ENCODE results near the gene GLI3.

Gene GLI3

DNA sequence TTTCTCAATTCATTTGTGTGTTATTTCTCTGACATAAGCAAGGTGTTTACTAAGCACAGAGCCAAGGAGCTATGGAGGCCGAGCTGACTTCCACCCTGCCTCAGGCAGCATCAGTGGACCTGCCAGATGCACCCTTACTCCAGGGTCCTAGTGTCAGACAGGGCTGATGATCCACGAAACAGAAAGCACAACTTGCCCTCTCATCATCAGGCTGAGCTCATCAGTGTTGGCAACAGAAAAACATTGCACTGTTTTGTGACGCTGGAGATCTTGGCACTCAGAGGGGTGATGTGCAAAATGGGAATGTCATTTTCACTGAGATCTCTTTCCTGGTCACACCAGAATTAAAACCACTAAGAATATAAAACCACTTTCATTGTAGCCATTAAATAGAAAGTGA lies 201.8 kb downstream of the GLI3 start:
- no peak for DNase-seq (ENCODE audit: low read depth in 3 of 3)

DNA sequence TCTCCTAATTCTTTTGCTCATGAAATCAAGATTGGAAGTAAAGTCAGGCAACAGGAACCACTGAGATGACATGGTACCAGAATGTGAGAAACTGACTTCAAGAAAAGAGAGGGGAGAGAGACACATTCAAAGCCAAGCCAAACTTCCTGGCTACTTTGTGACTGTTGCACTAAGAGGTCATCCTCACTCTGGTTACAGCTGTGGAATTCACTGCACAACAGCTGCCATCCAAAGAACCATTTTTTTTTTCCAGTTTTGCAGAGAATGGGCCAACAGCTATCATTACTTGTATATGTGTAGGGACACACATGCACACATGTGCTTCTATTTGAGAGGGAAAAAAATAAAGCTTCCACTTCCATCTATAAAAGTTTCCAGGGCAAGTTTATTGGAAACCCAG lies 203.5 kb downstream of the GLI3 start:
- DNase-seq (ENCODE audit: low read depth in 3 of 3) = no peak

DNA sequence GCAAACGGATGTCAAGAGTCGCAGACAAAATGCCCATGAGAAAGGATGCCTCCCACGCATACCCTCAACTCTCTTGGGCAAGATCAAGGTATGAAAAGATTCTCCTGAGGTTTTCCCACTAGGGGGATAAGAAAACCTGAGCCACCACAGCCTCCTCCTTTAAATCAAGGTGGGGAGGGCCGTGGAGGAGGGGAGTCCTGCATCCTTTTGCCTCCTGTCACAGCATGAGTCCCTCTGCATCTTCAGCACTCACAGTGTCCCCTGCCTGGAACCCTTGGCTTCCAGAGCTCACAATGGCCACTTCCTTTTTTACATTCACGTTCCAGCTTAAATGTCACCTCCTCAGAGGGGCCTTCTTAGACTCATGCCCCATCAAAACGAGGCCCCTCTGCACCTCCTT lies 207.6 kb downstream of the GLI3 start:
- no peak for DNase-seq (ENCODE audit: low read depth in 3 of 3)

DNA sequence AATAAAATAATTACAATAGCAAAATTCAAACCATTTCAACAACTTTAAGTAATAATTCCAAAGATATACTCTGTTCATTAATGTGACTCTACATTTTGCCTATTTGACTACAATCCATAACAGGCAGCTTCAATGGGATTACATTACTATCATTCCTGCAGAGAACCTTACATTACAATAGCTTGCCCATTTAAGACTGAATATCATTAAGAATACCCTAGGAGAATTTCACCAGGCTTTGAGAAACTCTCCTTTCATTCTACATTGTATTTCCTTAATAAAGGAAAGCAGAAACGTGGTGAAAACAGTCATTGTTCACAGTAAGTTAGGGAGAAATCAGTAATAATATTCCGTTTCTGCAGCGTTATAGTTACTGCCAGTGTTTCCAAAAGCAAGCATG lies 209.5 kb downstream of the GLI3 start:
- no peak for DNase-seq (ENCODE audit: low read depth in 3 of 3)

DNA sequence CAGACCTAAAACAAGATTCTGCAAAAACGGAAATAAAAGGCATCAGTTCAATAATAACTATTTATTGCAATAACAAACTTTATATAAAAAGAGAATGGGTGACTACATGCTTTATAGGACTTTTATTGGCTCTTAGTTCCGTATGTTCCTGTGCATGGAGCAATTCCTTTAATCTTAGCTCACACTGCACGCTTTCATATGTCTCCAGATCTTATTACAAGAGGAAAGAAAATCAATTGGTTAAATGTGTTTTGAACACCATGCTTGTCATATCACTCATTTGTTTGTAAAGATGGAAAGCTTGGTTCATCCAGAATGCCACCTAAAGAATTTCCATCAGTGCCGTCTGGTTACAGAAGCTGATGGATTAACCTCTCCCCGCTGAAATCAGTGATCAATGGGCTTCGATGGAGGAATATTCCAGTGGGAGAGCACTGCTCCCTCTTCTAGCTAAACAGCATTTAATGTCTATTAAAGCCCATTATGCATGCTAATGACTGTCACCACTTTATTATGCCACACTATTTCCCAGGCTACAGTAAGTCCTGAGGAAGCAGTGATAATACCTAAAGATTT lies 210.3 kb downstream of the GLI3 start:
- DNase-seq (ENCODE audit: low read depth in 3 of 3) = no peak

DNA sequence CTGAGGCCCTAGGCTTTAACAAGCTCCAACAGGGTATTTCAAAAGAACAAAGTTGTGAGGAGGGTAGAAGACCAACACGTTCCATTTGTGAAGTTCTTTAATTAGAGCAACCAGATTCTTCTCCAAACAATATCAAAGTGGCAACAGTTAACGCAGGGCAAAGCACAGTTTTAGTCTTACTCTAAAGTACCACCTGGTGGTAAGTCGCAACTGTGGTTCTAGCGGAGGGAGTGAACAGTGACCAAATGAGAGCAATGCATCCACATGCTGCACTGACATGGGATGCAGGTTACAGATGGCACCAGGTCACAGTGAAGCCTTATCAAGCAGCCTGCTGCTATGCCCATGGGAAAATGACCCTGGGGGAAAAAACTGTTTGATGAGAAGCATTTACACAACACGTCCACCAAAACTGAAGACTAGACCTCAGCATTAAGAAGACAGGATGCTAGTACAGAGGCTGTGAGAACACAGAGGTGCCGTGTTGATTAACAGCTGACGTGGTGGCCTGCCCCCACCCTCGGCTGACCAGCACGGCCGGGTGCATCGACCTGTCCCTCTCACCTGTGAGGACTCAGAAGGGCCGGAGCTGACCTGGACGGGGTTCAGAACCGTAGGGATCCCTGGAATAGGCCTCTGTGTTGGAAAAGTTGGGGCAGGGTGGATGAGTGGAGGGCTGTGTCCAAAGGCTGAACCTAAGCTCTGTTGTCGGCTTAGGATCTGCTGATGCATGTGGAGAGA lies 211.2 kb downstream of the GLI3 start:
- no peak for DNase-seq (ENCODE audit: low read depth in 3 of 3)

DNA sequence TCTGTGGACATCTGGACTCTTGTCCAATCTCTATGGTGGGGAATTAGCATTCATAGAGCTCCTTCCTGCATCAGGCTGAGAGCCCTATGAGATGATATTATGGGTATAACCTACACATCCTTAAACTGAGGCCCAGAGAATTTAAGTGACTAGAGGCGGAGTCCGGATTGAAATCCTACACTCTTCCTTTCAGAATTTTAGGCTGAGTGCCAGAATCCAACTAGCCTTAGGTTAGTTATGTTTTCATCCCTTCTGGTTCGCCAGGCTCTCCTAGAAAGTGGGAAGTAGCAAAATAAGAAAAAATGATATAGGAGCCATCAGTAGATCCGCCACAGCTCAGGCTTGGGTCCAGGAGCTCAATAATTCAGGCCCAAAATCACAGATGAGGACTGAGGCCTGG lies 212.5 kb downstream of the GLI3 start:
- DNase-seq (ENCODE audit: low read depth in 3 of 3) = no peak

DNA sequence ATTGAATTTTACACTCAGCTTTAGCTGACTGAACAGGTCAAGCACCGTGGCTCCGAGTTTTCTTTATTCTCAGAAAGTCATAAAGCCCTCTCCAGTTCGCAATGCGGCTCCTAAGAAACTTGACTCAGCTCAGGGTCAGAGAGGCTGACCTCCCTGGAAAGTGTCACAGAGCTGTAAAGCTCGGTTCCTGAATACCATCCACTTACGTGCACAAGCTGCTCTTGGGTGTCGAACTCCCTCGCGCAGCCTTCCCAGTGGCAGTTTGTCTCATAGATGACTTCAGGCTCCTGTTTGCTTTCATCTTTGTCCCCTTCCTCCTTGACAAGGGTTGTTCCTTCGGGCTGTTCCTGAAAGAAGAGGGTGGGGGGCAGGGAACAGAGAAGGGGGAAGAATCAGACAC lies 213.7 kb downstream of the GLI3 start:
- DNase-seq (ENCODE audit: low read depth in 3 of 3) = no peak

DNA sequence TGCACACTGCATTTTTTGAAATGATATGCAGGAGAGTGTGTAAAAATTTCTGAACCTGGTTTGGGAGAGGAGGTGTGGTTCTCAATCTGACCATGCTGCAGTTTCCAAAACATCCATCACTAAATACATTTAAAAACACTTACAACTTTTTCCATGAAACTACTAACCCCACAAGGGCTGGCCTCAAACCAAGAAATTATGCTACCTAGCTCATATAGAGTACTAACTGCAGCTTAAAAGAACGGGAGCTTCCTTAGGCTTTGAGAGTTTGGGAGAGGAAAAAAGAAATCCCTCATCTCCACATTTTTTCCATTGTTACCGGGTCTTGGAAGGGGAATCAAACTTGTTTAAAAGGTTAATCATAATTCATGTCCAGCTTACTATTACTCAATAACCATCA lies 214.2 kb downstream of the GLI3 start:
- DNase-seq (ENCODE audit: low read depth in 3 of 3) = no peak

DNA sequence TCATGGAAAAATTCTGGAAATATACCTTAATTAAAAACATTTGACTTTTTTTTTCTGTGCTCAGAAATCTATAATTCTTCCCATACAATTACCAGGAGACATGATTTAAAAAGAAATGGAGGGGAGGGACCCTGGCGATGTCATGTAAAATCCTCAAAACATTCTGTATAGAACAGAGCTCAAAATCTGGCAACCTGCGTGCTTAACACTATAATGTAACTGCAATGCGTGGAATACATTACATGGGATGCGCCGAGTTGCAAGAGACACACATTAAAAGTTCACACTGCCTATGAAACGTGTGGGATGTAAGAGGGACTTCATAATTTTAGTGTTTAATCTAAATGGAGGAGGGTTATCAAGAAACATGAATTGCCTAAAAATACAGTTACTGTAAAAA lies 215.0 kb downstream of the GLI3 start:
- no peak for DNase-seq (ENCODE audit: low read depth in 3 of 3)

DNA sequence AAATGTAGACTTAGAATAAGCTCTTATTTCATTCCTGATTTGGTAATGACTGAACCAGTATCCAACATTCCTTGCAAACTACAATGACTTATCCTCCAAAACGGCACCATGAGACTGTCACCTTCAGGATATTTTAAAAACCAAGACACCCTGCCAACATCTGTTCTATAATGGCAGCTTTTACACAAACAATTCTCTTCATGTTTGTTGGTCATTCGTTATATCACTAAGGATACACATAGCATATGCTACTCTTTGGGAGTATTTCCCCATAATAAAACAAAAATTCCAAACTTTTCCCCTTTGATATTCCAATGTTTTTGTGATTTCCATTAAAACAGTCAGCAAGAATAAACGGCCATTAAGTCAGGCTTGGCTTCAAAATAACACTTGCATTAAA lies 215.4 kb downstream of the GLI3 start:
- no peak for DNase-seq (ENCODE audit: low read depth in 3 of 3)

DNA sequence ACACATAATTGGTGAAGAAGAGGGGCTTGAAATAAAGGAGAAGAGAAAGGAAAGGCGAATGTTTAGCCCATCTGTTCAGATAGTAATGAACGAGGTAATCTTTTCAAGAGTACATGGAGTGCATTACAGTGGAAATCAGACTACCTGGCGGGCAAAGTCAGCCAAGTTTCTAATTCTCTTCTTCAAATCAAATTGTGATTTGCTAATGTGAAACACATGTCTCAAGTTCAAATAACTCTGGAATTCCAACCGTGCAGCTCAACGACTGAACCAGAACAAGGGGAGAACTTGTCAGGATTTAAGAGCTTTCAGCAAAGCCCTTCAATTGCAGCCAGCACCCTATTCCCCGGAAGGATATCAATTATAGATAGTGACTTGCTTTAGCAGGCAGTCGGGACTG lies 216.9 kb downstream of the GLI3 start:
- no peak for DNase-seq (ENCODE audit: low read depth in 3 of 3)

DNA sequence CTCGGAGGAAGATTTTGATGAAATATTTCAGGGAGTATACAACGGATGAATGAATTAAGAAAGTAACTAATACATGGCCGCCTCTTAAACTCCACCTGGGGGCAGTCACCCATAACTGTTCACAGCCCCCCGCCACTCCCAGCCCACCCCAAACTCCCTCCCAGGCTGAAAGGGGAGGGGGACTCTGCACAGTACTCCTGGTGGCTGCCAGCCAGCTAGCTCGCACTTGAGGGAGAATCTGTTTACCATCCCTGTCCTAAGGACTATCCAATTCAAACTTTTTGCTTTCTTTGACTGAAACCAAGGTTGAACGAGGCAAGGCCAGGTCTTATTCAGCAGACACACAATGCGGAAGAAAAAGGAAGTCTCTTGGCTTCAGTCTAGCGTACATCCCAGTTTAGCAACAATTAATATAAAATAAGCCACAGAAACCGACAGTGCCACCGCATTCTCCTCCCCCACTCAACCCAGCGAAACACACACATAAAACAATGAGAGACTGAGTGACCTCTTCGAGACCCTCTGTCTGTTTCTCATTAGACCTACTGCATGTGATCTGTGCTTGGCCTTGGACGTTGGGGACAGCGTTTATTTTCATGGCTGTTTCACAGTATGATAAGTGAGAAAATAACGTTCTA lies 219.5 kb downstream of the GLI3 start:
- no peak for DNase-seq (ENCODE audit: low read depth in 3 of 3)

DNA sequence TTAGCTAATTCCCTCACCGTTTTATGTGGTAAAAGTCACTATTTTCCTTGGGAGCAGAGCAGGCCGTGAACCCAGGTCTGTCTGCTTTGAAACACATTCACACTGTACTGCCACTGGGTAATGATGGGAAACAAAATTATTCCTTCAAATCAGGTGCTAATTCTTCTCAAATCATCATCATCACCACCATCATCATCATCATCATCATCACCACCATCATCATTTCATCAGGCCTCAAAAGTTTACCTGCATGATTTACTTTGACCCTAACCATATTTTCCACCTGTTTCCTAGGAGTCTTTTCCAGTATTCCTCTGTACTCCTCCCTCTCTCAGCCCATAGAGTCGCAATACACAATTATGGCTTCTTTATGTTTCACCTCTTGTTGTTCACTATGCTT lies 220.5 kb downstream of the GLI3 start:
- no peak for DNase-seq (ENCODE audit: low read depth in 3 of 3)

DNA sequence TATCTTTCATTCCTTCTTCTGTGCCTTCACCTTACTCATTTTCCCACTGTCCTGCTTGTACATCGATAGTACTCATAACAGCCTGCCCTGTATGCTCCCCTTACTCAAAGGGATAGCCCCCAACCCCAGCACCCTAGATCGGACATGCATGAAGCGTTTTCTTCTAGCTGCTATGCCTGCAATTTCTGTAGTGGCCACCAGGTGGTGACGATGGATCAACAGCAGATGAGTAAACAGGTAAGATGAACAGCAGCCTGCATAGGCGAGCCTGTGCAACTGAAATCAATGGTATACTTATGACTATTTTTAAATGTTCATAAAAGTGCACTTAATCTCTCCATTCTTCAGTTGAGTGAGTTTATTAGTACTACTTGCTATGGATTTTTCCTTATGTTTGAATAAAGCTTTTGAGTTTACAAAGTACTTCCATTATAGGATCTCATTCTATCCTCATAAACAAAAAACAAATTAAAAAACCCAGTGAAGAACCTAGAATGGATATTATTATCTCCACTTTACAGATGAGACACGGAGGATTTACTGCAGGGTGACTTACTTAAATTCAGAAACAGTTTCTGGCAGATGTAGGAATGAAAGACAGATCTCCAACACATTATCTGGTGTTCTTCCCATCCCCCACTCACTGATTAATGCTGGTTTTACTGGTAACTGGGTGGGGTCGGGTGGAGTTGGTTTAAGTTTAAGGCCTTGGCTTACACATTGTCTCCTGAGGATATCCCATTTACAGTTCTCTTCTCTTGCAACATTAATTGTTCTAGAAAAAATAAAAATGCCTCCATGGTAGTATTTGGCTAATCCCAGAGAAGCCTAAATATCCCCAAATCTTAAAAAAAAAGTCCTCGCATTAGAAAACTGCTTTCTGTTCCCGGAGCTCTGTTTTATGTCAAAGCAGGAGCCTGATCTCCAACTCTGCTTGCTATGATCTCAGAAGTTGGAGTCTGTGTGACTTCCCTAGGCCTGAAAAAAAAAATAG lies 222.1 kb downstream of the GLI3 start:
- peak; percentile 5 to 30 (median 19) for DNase-seq (ENCODE audit: low read depth in 3 of 3)

DNA sequence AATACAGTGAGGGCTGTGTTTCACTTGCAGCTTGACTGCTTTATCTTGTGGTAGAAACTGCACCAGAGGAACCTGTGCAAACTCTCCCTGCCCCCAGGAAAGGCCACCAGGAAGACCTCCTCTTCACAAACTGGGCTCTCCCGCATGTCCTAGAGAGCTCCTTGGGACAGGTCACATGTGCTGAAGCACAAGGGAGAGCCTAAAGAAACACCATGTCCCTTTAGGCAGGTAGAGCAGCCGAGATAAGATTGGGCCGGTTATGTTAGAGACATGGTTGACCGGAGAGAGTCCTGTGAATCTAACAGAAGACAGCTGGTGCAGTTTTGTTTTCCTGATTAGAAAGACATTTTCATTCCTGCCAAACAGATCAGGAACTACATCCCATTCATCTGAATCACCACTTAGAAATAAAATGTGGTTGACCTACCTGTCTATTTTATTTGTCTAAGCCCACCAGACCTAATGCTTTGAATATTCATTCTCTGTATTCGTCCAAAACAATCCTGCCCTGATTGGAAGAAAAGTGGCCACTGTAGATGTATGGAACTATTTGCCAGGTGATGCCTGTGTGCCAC lies 224.1 kb downstream of the GLI3 start:
- no peak for DNase-seq (ENCODE audit: low read depth in 3 of 3)

DNA sequence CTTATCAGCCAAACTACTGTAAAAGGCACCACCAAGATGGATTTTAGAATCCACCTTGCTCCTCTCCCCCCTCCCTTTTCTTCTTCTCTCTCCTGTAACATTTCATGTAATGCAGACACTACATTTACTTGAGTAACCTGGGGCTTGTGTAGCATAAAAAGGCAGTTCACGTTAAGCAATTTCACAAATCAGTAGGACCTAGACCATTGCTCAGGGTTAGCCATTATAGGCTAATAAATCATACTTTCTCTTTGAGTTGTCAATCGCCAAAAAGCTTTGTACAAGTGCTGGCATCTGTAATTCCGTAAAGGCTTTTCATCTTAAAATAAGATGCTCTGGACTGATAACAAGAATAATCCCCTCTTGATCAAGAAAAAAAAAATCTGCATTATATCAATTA lies 224.7 kb downstream of the GLI3 start:
- no peak for DNase-seq (ENCODE audit: low read depth in 3 of 3)

DNA sequence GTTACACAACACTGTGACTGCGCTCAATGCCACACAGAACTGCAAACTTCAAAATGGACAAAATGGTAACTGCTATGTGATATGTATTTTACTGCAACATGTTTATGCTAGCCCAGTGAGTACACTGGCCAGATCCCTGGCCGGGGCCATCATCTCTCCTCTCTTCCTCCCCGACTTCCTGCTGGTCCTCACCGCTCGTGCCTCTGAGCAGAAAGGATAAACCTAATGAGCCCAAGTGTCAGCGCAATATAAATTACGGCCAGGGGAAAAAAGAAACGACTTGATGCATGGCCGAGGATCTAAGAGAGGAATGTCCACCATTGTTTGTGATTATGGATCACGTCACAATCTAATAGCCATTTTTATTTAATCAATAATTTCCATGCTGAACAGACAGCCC lies 225.2 kb downstream of the GLI3 start:
- DNase-seq (ENCODE audit: low read depth in 3 of 3) = no peak

DNA sequence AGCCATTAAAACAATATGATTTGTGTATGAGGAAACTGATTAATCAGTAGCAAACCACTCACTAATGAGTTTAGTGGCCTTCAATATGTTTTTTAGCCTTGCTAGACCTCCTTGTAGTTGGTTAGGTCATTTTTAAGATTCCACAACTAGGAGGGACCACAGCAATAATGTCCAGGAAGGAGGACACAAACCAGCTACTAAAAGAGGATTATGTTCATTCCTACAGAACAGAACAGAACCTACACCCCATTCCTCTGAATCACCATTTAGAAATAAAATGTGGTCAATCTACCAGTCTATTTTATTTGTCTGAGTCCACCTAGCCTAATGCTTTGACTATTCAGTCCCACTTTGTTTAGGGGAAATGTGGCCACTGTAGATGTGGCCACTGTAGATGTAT lies 226.3 kb downstream of the GLI3 start:
- no peak for DNase-seq (ENCODE audit: low read depth in 3 of 3)

DNA sequence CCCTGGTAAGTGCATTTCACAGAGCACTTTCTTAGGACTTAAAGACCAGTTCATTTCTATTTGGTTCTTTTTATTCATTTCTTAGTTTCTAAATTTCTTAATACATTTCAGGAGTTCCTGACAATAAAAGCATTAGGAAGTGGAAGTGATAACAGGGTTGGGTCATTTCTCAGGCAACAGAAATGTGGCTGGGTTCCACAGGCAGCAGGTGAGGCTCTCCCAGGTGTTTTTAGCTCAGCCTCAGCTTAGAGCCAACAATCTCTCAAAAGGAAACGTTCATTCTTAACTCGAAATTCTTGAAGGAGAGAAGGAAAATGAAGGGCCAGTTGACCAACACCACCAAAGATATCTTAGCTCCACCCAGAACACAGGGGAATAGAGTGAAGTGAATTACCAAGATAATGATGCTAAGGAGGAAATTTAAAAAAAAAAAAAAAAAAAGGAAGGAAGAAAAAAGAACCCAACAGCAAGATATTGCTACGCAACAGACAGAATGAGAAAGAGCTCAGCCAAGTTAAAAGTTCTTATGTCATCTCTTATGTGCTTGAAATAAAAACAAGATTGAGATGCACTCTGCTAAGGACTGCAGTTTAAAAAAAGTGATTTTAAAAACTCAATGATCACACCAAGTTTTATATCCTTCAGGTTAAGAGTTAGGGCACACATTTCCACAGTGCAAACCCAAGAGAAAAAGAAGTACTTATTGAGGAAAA lies 230.1 kb downstream of the GLI3 start:
- DNase-seq (ENCODE audit: low read depth in 3 of 3) = no peak

DNA sequence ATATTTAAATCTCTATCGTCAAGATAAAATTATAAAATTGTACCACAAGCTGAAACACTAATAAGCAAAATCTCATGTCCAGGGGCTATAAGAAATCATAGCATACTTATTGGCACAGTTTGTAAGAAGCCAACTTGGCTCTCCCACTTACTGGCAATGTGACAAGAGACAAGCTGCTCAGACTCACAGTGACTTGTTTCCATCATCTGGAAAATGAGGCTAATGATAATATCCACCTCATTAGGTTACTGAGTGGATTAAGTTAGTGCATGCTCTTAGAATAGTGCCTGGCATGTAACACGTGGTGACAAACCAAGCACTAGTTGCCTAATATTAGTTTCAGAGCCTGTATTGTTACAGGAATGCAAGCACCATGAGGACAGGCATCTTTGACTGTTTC lies 234.4 kb downstream of the GLI3 start:
- no peak for DNase-seq (ENCODE audit: low read depth in 3 of 3)
